ENCODE data around the gene DDX43. TPM values are rescaled to one million over a fixed set of nuclear protein-coding genes. Genes with fewer than 3 reads are reported as not detected.

DDX43 gene
- total RNA-seq, 1 donor from 2014 or later = not detected

DNA sequence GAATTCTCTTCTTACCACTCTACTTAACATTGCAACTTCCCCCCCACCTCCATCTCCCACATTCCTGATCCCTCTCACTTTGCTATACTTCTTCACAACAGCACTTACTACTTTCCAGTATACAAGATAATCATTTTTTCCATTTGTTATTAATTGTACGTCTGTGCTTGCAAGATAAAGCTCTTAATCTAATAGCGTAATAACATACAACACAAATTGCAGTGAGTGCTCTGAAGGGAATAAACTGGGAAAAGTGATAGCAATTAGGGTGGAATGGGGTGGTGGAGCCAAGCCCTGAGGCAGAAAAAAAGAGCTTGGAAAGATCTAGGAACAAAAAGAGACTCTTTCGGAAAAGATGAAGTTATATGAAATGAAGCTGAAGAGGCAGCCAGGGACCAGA lies 48.9 kb downstream of the DDX43 start:
- no peak overlapping the region for H3K27ac ChIP-seq

DNA sequence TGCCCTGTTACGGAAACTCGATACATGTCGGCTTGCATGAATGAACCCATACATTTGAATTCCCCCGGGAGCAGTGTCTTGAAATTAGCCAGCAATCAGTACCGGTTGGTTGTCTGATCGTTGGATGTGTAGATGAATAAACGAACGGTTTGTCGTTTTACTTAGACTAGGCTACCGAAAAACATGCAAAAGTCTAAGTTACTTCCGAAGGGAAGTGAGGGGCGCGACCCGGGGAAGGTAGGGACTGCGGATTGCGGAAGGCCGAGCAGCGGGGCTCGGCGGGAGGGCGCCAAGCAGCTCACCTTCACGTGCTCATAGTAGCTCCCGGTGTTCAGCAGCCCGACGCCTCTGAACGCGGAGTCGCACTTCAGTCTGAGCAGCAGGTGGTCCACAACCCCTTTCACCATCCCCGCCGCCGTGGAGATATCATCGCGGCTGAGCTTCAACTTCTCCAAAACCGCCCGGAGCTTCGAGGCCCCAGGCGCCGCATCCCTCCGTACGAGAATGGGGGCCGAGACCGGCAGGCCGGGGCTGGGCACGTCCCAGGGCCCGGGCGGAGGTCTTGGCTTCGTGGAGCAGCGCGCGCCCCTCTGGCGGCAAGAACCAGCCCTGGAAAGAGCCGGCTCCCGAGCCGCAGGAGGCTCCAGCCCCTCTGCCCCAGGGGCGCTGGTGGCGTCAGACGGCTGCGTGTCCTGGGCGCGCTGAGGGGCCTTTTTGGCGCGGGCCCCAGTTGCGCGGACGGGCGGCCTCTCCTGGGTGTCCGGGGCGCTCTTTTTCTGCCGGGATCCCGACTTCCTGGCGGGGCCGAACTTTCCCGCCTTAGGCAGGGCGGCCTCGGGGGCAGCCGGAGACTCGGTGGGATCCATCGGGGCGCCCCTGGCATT lies 56.8 kb downstream of the DDX43 start:
- no peaks in the 10 kb centered on the region for H3F3A ChIP-seq (ENCODE audit: low read depth)
- H3K9ac ChIP-seq = no peak overlapping the region
- no peaks in the 10 kb centered on the region for H3K79me2 ChIP-seq (ENCODE audit: low read depth)
- Mint-ChIP-seq H3K4me3 (peak overlapping the region; percentile 60), H3K36me3 (no peaks in the 10 kb centered on the region), H3K9me3 (peaks cover 7% of the 10 kb centered on the region), H3K27me3 (ENCODE audit: insufficient read depth, low read depth) (peaks cover 6% of the 10 kb centered on the region), H3K27ac (no peak overlapping the region), H3K4me1 (no peaks in the 10 kb centered on the region)
- TF ChIP-seq, protein P1, sequence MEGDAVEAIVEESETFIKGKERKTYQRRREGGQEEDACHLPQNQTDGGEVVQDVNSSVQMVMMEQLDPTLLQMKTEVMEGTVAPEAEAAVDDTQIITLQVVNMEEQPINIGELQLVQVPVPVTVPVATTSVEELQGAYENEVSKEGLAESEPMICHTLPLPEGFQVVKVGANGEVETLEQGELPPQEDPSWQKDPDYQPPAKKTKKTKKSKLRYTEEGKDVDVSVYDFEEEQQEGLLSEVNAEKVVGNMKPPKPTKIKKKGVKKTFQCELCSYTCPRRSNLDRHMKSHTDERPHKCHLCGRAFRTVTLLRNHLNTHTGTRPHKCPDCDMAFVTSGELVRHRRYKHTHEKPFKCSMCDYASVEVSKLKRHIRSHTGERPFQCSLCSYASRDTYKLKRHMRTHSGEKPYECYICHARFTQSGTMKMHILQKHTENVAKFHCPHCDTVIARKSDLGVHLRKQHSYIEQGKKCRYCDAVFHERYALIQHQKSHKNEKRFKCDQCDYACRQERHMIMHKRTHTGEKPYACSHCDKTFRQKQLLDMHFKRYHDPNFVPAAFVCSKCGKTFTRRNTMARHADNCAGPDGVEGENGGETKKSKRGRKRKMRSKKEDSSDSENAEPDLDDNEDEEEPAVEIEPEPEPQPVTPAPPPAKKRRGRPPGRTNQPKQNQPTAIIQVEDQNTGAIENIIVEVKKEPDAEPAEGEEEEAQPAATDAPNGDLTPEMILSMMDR (IDR thresholded peaks at IDR 0.05) = no peak
- TF ChIP-seq EZH2phosphoT487 (IDR thresholded peaks at IDR 0.05) (no peak), EZH2 (IDR thresholded peaks at IDR 0.05) (no peak)
- no peaks in the 10 kb centered on the region for H4K20me1 ChIP-seq (ENCODE audit: low read depth)
- no peaks in the 10 kb centered on the region for H3K4me1 ChIP-seq
- H3K9me3 ChIP-seq (ENCODE audit: low read depth) = no peaks in the 10 kb centered on the region
- H3K36me3 ChIP-seq = no peaks in the 10 kb centered on the region
- peak; percentile 9 for DNase-seq (ENCODE audit: low spot score)
- no peak overlapping the region for H2AFZ ChIP-seq (replicated peaks)
- peaks cover 19% of the 10 kb centered on the region for H3K27me3 ChIP-seq
- H3K27ac ChIP-seq = no peak overlapping the region
- H3K4me2 ChIP-seq = peak overlapping the region; percentile 10
- no peak overlapping the region for H3K4me3 ChIP-seq

More for the DNA sequence above, 48.9 kb downstream of the DDX43 start:
- Histone ChIP-seq H3K9me3 (ENCODE audit: low read depth) (no peaks in the 10 kb centered on the region), H3K79me2 (ENCODE audit: low read depth) (no peaks in the 10 kb centered on the region), H3F3A (ENCODE audit: low read depth) (no peaks in the 10 kb centered on the region), H2AFZ (replicated peaks) (no peak overlapping the region), H3K4me1 (no peaks in the 10 kb centered on the region), H3K4me3 (no peak overlapping the region), H3K4me2 (no peak overlapping the region), H3K36me3 (no peaks in the 10 kb centered on the region), H4K20me1 (ENCODE audit: low read depth) (no peaks in the 10 kb centered on the region), H3K27me3 (no peaks in the 10 kb centered on the region), H3K9ac (no peak overlapping the region)
- Mint-ChIP-seq H3K4me3 (no peak overlapping the region), H3K27me3 (ENCODE audit: insufficient read depth, low read depth) (no peaks in the 10 kb centered on the region), H3K4me1 (no peaks in the 10 kb centered on the region), H3K36me3 (no peaks in the 10 kb centered on the region), H3K9me3 (no peaks in the 10 kb centered on the region), H3K27ac (no peak overlapping the region)
- no peak for DNase-seq (ENCODE audit: low spot score)
- TF ChIP-seq, protein P1 (IDR thresholded peaks at IDR 0.05) = no peak
- no peak for TF ChIP-seq EZH2phosphoT487 (IDR thresholded peaks at IDR 0.05)
- TF ChIP-seq EZH2 (IDR thresholded peaks at IDR 0.05) = no peak

DNA sequence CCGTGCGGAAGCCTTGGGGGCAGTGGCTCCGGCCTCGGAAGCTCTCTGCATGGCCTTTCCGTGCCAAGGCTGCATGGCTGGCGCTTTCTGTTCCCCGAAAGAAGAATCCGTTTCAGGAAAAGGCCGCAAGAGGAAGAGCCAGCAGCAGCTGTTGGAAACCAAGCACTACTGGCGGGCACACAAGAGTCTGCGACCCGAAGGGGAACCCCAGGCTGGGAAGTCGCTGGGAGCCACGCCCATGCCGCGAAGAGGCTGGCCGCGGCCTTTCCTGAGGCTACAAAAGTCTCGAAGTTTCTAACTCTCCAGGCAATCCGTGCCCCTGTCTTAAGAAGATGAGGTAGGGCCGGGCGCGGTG lies 57.5 kb downstream of the DDX43 start, which contains the start of gene CGAS:
Gene CGAS (minus strand): TSS at position 191 of the 355 bp plus-strand sequence. CDS start 116 bp downstream, at position 75.
- Mint-ChIP-seq H3K27me3 (ENCODE audit: insufficient read depth, low read depth) (peaks cover 10% of the 10 kb centered on the region), H3K4me3 (peak within 1 kb of the TSS; percentile 60), H3K36me3 (no peaks in the 10 kb centered on the region), H3K9me3 (peaks cover 7% of the 10 kb centered on the region), H3K4me1 (no peaks in the 10 kb centered on the region), H3K27ac (no peak within 1 kb of the TSS)
- peak; percentile 15 for DNase-seq (ENCODE audit: low spot score)
- Histone ChIP-seq H3K27ac (no peak within 1 kb of the TSS), H4K20me1 (ENCODE audit: low read depth) (no peaks in the 10 kb centered on the region), H3K9me3 (ENCODE audit: low read depth) (no peaks in the 10 kb centered on the region), H3K9ac (no peak within 1 kb of the TSS), H3K4me2 (peak within 1 kb of the TSS; percentile 10), H3K4me1 (no peaks in the 10 kb centered on the region), H3F3A (ENCODE audit: low read depth) (no peaks in the 10 kb centered on the region), H3K4me3 (no peak within 1 kb of the TSS), H3K79me2 (ENCODE audit: low read depth) (no peaks in the 10 kb centered on the region), H3K27me3 (peaks cover 19% of the 10 kb centered on the region), H3K36me3 (no peaks in the 10 kb centered on the region), H2AFZ (replicated peaks) (no peak within 1 kb of the TSS)
- TF ChIP-seq EZH2phosphoT487 (IDR thresholded peaks at IDR 0.05) (no peak), EZH2 (IDR thresholded peaks at IDR 0.05) (no peak)
- TF ChIP-seq, protein P1 (IDR thresholded peaks at IDR 0.05) = no peak
